Thyroid gland (tissue), 4 donors: ENCODE data around the gene IL4I1.

Experiments used
- POLR2A ChIP-seq, 2 donors: fragments of 450-650 bp; IDR thresholded peaks; one replicate each; pipeline ENCODE4 v1.6.1; 2017; ENCODE audit warnings: antibody characterized with exemption in 2 of 2, mild to moderate bottlenecking in 2 of 2, moderate library complexity in 1 of 2
- TF ChIP-seq, protein P1 (sequence below), 6 experiments: fragments of 200-600 bp in 3 of 6; fragments of 450-650 bp in 3 of 6; sonication (generic) in 3 of 6; IDR thresholded peaks; one replicate each; pipeline ENCODE4 v1.5.1; 2016 to 2019; ENCODE audit warnings: antibody characterized with exemption in 6 of 6, mild to moderate bottlenecking in 2 of 6, inconsistent platforms in 1 of 6, moderate library complexity in 1 of 6

DNA sequence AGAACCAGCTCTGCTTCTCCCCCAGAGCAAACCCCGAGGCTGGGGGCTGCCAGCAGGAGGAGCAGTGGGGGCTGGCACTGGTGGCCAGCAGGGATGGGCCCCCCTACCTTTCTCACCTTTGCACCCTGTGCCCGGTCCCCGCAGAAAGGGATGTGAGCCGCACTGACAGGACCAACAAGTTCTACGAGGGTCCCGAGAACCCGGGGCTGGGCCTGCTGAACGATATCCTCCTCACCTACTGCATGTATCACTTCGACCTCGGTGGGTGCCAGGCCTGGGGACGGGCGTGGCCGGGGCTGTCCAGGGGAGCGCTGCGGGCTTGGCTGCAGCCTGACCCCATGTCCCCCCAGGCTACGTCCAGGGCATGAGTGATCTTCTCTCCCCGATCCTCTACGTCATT lies 12.6 kb downstream of the IL4I1 start:
- TF ChIP-seq, protein P1, sequence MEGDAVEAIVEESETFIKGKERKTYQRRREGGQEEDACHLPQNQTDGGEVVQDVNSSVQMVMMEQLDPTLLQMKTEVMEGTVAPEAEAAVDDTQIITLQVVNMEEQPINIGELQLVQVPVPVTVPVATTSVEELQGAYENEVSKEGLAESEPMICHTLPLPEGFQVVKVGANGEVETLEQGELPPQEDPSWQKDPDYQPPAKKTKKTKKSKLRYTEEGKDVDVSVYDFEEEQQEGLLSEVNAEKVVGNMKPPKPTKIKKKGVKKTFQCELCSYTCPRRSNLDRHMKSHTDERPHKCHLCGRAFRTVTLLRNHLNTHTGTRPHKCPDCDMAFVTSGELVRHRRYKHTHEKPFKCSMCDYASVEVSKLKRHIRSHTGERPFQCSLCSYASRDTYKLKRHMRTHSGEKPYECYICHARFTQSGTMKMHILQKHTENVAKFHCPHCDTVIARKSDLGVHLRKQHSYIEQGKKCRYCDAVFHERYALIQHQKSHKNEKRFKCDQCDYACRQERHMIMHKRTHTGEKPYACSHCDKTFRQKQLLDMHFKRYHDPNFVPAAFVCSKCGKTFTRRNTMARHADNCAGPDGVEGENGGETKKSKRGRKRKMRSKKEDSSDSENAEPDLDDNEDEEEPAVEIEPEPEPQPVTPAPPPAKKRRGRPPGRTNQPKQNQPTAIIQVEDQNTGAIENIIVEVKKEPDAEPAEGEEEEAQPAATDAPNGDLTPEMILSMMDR (IDR thresholded peaks at IDR 0.05): no peak
- TF ChIP-seq POLR2A (IDR thresholded peaks at IDR 0.05): no peak
